ENCODE data around the gene BMAL2. TPM values are rescaled to one million over a fixed set of nuclear protein-coding genes. Genes with fewer than 3 reads are reported as not detected.

Gene BMAL2
- total RNA-seq, 1 experiment from 2014 or later: 23.1 TPM

- Histone ChIP-seq H3K4me1 (ENCODE audit: insufficient read depth, low read length) (peaks cover 6% of the 10 kb centered on the region; the same call in 1 of the 2 replicates), H2AK5ac (ENCODE audit: insufficient read length, low read length) (no peak overlapping the region), H3K14ac (ENCODE audit: insufficient read depth, low read length) (peak overlapping the region; percentile 66; the same call in 1 of the 2 replicates), H3T11ph (ENCODE audit: low read length) (no peak overlapping the region), H3K56ac (ENCODE audit: insufficient read length, low read depth, low read length) (no peak overlapping the region), H3K79me2 (ENCODE audit: insufficient read depth, low read length) (peaks cover 8% of the 10 kb centered on the region; the same call in 1 of the 2 replicates), H4K8ac (replicated peaks; ENCODE audit: insufficient read length, low read depth, low read length) (no peak overlapping the region), H2BK12ac (ENCODE audit: insufficient read length, low read depth, low read length) (no peak overlapping the region), H2BK20ac (ENCODE audit: low read depth, low read length, poor library complexity, severe bottlenecking) (no peak overlapping the region), H2AFZ (ENCODE audit: low read length) (no peak overlapping the region), H2BK15ac (ENCODE audit: low read depth, low read length) (no peak overlapping the region), H3K18ac (ENCODE audit: insufficient read length, low read depth, low read length) (no peak overlapping the region), H3K4ac (ENCODE audit: low read depth, low read length) (no peak overlapping the region), H3K79me1 (ENCODE audit: insufficient read depth, low read depth, low read length, poor library complexity, severe bottlenecking) (peaks cover 6% of the 10 kb centered on the region), H3K4me2 (ENCODE audit: insufficient read depth, insufficient read length, low read length) (no peak overlapping the region), H3K23ac (ENCODE audit: insufficient read length, low read depth, low read length) (no peak overlapping the region), H3K9me3 (ENCODE audit: control insufficient read depth, low read depth, low read length) (no peaks in the 10 kb centered on the region), H2BK5ac (ENCODE audit: insufficient read length, low read length) (no peak overlapping the region), H4K20me1 (ENCODE audit: control insufficient read depth, insufficient read depth, insufficient read length) (no peaks in the 10 kb centered on the region), H4K5ac (ENCODE audit: insufficient read length, low read depth, low read length) (no peak overlapping the region), H4K91ac (ENCODE audit: insufficient read length, low read depth, low read length) (no peak overlapping the region), H2BK120ac (ENCODE audit: low read depth, low read length, poor library complexity, severe bottlenecking) (no peak overlapping the region), H3K27me3 (ENCODE audit: insufficient read depth, low read length) (no peaks in the 10 kb centered on the region), H3K27ac (ENCODE audit: insufficient read length, low read depth, low read length) (no peak overlapping the region), H3K9ac (ENCODE audit: extremely low read depth, insufficient read length, low read length) (no peak overlapping the region), H3K23me2 (ENCODE audit: insufficient read length, low read depth, low read length, poor library complexity, severe bottlenecking) (no peaks in the 10 kb centered on the region)
- H3K4me3 Mint-ChIP-seq: no peak overlapping the region
- no peaks in the 10 kb centered on the region for H3K9me3 Mint-ChIP-seq
- no peak for DNase-seq
- H3K4me1 Mint-ChIP-seq: peaks cover 40 to 44% of the 10 kb centered on the region in 2 experiments
- no CpG with 5 or more reads among the region's 2 CpGs for WGBS (ENCODE audit: extremely low coverage, insufficient read length, low lambda C conversion rate)
- TF ChIP-seq CTCF (conservative IDR thresholded peaks at IDR 0.05): no peak
- no peaks in the 10 kb centered on the region; a peak in 1 of 7 replicates for H3K36me3 Mint-ChIP-seq (ENCODE audit: insufficient read depth in 1 of 3, low read depth in 3 of 3)
- no peaks in the 10 kb centered on the region for H3K27me3 Mint-ChIP-seq (ENCODE audit: low read depth)
- 0 out of 7 replicates have a peak overlapping the region, but pooled peaks of 1 of the 3 experiments have one; percentile 28 for H3K27ac Mint-ChIP-seq
Measured at GRCh38 chr12:27344246-27344645, 11.6 kb downstream of the BMAL2 start.
